Chondrocyte (in vitro differentiated cells): ENCODE measurements around the gene S100G. TPM values are rescaled to one million over a fixed set of nuclear protein-coding genes. Genes with fewer than 3 reads are reported as not detected.

Experiments
- DNase-seq: peaks from one replicate; pipeline ENCODE4 v3.0.0; 2021; ENCODE audit warnings: mixed read lengths, low spot score
- H3K27ac Mint-ChIP-seq: one replicate; pipeline ENCODE4 v1.8.0; 2021; ENCODE audit warnings: mild to moderate bottlenecking, moderate library complexity, mixed read lengths; ENCODE audit not compliant: unreplicated experiment
- H3K27me3 Mint-ChIP-seq: 2 replicates; pipeline ENCODE4 v1.8.0; 2021; ENCODE audit warnings: low read depth, mixed read lengths
- H3K36me3 Mint-ChIP-seq: 2 replicates; pipeline ENCODE4 v1.8.0; 2021; ENCODE audit warnings: low read depth, mixed read lengths
- H3K4me1 Mint-ChIP-seq: 2 replicates; pipeline ENCODE4 v1.8.0; 2021; ENCODE audit warnings: low read depth, mild to moderate bottlenecking, mixed read lengths
- H3K4me3 Mint-ChIP-seq: one replicate; pipeline ENCODE4 v1.8.0; 2021; ENCODE audit warnings: mild to moderate bottlenecking, moderate library complexity, mixed read lengths; ENCODE audit not compliant: unreplicated experiment
- H3K9me3 Mint-ChIP-seq: 2 replicates; pipeline ENCODE4 v1.8.0; 2021; ENCODE audit warnings: low read depth, mixed read lengths
- total RNA-seq: library from RNA; stranded (reverse); gene quantifications from 3 replicates; pipeline ENCODE4 v1.2.1, GENCODE V29; 2021
- TF ChIP-seq, protein P1 (sequence below): fragments of 200-600 bp; sonication (generic); IDR thresholded peaks from 2 replicates; pipeline ENCODE4 v1.5.0; 2021; ENCODE audit warnings: antibody characterized with exemption, mild to moderate bottlenecking, moderate library complexity

The S100G gene
- total RNA-seq, 1 donor from 2014 or later: not detected

DNA sequence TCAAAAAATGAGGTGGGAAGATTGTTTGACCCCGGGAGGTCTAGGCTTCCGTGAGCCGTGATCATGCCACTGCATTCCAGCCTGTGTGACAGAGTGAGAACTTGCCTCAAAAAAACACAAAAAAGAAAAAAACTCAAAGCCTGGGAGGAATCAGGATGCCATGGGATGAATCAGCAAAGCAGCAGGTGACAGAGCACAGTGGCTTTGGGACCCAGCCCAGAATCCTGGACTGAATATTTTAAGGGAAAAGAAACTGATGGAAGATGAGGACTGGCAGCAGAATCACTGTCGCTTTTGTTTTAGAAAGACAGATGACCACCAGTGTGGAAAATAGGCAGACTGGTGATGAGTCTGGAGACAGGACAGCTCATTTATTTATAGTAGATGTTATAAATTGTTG is 16.6 kb downstream of the S100G start:
- no peak for DNase-seq
- TF ChIP-seq, protein P1, sequence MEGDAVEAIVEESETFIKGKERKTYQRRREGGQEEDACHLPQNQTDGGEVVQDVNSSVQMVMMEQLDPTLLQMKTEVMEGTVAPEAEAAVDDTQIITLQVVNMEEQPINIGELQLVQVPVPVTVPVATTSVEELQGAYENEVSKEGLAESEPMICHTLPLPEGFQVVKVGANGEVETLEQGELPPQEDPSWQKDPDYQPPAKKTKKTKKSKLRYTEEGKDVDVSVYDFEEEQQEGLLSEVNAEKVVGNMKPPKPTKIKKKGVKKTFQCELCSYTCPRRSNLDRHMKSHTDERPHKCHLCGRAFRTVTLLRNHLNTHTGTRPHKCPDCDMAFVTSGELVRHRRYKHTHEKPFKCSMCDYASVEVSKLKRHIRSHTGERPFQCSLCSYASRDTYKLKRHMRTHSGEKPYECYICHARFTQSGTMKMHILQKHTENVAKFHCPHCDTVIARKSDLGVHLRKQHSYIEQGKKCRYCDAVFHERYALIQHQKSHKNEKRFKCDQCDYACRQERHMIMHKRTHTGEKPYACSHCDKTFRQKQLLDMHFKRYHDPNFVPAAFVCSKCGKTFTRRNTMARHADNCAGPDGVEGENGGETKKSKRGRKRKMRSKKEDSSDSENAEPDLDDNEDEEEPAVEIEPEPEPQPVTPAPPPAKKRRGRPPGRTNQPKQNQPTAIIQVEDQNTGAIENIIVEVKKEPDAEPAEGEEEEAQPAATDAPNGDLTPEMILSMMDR: no peak
- H3K9me3 Mint-ChIP-seq: no peaks in the 10 kb centered on the region
- no peaks in the 10 kb centered on the region for H3K27me3 Mint-ChIP-seq
- H3K27ac Mint-ChIP-seq: peak overlapping the region; percentile 91
- H3K4me1 Mint-ChIP-seq: peaks cover 44% of the 10 kb centered on the region
- peaks cover 7% of the 10 kb centered on the region for H3K36me3 Mint-ChIP-seq
- peak overlapping the region; percentile 1 for H3K4me3 Mint-ChIP-seq

- Mint-ChIP-seq H3K4me1 (peaks cover 20% of the 10 kb centered on the region), H3K27ac (peak overlapping the region; percentile 52), H3K4me3 (no peak overlapping the region), H3K36me3 (peaks cover 7% of the 10 kb centered on the region), H3K27me3 (no peaks in the 10 kb centered on the region), H3K9me3 (no peaks in the 10 kb centered on the region)
- TF ChIP-seq, protein P1: peak; percentile 85
- DNase-seq: no peak
Observed at GRCh38 chrX:16671005-16671404, 21.0 kb downstream of the S100G start.

GRCh38 chrX:16678689-16679088 is 28.7 kb downstream of the S100G start:
- no peak overlapping the region for H3K27ac Mint-ChIP-seq
- no peak for DNase-seq
- no peaks in the 10 kb centered on the region for H3K4me1 Mint-ChIP-seq
- peaks cover 31% of the 10 kb centered on the region for H3K36me3 Mint-ChIP-seq
- TF ChIP-seq, protein P1: no peak
- no peaks in the 10 kb centered on the region for H3K9me3 Mint-ChIP-seq
- no peaks in the 10 kb centered on the region for H3K27me3 Mint-ChIP-seq
- no peak overlapping the region for H3K4me3 Mint-ChIP-seq

GRCh38 chrX:16683007-16683664 is 33.2 kb downstream of the S100G start:
- Mint-ChIP-seq H3K9me3 (no peaks in the 10 kb centered on the region), H3K36me3 (peaks cover 26% of the 10 kb centered on the region)

GRCh38 chrX:16687514-16687913 is 37.6 kb downstream of the S100G start:
- Mint-ChIP-seq H3K27ac (peak overlapping the region; percentile 58), H3K27me3 (no peaks in the 10 kb centered on the region), H3K4me3 (no peak overlapping the region), H3K36me3 (peaks cover 21% of the 10 kb centered on the region), H3K9me3 (no peaks in the 10 kb centered on the region), H3K4me1 (peaks cover 15% of the 10 kb centered on the region)
- no peak for DNase-seq
- TF ChIP-seq, protein P1: no peak

More at GRCh38 chrX:16683007-16683664, 33.2 kb downstream of the S100G start:
- TF ChIP-seq, protein P1: no peak
- no peak for DNase-seq
- H3K27ac Mint-ChIP-seq: no peak overlapping the region
- H3K27me3 Mint-ChIP-seq: no peaks in the 10 kb centered on the region
- peaks cover 11% of the 10 kb centered on the region for H3K4me1 Mint-ChIP-seq
- no peak overlapping the region for H3K4me3 Mint-ChIP-seq
